ENCODE measurements around the gene CLIC4.

DNA sequence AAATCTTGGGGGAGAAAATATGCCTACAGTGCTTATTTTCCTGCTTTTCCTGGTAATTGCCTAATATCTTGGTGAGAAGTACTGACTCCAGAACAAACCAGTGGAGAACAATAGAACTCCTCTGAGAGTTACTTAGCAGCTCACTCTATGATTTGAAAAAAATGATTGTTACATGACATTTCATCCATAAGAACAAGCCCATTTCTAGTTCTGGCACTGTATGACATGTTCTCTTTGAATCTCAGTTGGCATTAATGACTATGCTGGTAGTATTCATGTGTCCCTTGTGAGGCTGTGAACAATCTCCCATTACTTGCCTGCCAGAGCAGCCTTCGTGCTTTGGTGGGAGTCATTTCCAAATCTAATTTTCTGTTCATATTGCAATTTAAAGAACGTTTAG is 58.0 kb downstream of the CLIC4 start:
- TF ChIP-seq KAT7 (CRISPR knock-in tag; IDR thresholded peaks at IDR 0.05; ENCODE audit: borderline replicate concordance), result no peak
- TF ChIP-seq, protein P1, sequence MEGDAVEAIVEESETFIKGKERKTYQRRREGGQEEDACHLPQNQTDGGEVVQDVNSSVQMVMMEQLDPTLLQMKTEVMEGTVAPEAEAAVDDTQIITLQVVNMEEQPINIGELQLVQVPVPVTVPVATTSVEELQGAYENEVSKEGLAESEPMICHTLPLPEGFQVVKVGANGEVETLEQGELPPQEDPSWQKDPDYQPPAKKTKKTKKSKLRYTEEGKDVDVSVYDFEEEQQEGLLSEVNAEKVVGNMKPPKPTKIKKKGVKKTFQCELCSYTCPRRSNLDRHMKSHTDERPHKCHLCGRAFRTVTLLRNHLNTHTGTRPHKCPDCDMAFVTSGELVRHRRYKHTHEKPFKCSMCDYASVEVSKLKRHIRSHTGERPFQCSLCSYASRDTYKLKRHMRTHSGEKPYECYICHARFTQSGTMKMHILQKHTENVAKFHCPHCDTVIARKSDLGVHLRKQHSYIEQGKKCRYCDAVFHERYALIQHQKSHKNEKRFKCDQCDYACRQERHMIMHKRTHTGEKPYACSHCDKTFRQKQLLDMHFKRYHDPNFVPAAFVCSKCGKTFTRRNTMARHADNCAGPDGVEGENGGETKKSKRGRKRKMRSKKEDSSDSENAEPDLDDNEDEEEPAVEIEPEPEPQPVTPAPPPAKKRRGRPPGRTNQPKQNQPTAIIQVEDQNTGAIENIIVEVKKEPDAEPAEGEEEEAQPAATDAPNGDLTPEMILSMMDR (IDR thresholded peaks at IDR 0.05), result no peak
- TF ChIP-seq, protein P2, sequence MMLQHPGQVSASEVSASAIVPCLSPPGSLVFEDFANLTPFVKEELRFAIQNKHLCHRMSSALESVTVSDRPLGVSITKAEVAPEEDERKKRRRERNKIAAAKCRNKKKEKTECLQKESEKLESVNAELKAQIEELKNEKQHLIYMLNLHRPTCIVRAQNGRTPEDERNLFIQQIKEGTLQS (CRISPR knock-in tag; conservative IDR thresholded peaks at IDR 0.05), result no peak
- TF ChIP-seq TP53 (CRISPR knock-in tag; IDR thresholded peaks at IDR 0.05), result no peak
- TF ChIP-seq SMAD4 (CRISPR knock-in tag; IDR thresholded peaks at IDR 0.05), result no peak
- no peak for TF ChIP-seq MAX (CRISPR knock-in tag; IDR thresholded peaks at IDR 0.05)
- no peak for TF ChIP-seq NFYB (CRISPR knock-in tag; conservative IDR thresholded peaks at IDR 0.05; ENCODE audit: low read depth)
- no peak for TF ChIP-seq FOXJ3 (CRISPR knock-in tag; IDR thresholded peaks at IDR 0.05; ENCODE audit: borderline replicate concordance)
- TF ChIP-seq IRF1 (CRISPR knock-in tag; IDR thresholded peaks at IDR 0.05), result no peak
- no peak for TF ChIP-seq USF1 (CRISPR knock-in tag; IDR thresholded peaks at IDR 0.05)
